ENCODE results near the gene TBCK.

DNA sequence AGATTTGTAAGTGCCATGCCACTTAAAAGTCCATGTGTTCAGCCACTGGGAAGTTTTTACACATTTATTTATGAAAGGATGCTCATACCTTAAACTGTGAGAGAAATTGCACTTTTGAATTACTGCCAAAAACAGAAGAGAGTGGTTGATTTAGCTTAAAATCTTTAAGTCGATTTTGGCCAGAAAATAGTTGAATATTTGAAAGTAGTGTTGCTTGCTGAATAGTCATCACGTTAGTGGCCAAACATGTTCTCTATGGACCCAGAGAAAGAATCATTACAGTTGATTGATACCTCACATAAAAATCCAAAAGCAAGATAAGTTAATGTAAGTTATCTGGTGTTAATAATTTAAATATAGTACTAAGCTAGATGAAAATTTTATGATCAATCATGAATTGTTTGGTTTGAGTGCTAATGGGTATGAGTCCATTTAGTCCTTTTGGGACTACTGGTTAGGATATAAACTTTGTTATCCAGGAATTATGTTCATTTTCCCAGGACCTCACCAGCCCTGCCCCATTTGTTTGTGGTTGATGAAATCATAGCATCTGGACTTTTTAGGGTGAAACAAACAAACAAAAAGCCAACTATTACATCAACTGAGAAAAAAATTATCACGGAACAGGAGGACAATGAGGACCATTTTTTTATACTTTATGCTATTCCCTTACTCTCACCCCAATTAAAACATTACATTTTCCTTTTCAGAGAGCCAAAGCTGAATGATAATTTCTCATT, 46.2 kb upstream of the TBCK start:
- TF ChIP-seq, protein P1, sequence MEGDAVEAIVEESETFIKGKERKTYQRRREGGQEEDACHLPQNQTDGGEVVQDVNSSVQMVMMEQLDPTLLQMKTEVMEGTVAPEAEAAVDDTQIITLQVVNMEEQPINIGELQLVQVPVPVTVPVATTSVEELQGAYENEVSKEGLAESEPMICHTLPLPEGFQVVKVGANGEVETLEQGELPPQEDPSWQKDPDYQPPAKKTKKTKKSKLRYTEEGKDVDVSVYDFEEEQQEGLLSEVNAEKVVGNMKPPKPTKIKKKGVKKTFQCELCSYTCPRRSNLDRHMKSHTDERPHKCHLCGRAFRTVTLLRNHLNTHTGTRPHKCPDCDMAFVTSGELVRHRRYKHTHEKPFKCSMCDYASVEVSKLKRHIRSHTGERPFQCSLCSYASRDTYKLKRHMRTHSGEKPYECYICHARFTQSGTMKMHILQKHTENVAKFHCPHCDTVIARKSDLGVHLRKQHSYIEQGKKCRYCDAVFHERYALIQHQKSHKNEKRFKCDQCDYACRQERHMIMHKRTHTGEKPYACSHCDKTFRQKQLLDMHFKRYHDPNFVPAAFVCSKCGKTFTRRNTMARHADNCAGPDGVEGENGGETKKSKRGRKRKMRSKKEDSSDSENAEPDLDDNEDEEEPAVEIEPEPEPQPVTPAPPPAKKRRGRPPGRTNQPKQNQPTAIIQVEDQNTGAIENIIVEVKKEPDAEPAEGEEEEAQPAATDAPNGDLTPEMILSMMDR (IDR thresholded peaks at IDR 0.05), result no peak
- TF ChIP-seq POLR2A (IDR thresholded peaks at IDR 0.05) (no peak), POLR2AphosphoS5 (IDR thresholded peaks at IDR 0.05) (no peak)

Data from suprapubic skin (tissue), 4 donors.